GM19395 (cell line): Measurements from ENCODE around the gene TEX14.
A peak's percentile ranks its signal among the peaks of the same experiment; 100 is the strongest.
"Not testable (repeated sequence)": the region's sequence is repeated elsewhere in the genome, so short reads cannot be mapped to it uniquely, and the experiment has no call there.

Source experiments
- ATAC-seq: cut with Tn5 transposase; IDR thresholded peaks from one replicate; pipeline ENCODE4 v1.9.1; 2021; ENCODE audit warnings: mild to moderate bottlenecking, moderate library complexity; ENCODE audit not compliant: unreplicated experiment

TEX14 gene

GRCh38 chr17:58690033-58690432 is 1.8 kb downstream of the TEX14 start:
- ATAC-seq, result not testable (repeated sequence)

- no peak for ATAC-seq
These were observed 3.3 kb downstream of the TEX14 start for GRCh38 chr17:58688521-58688920.

GRCh38 chr17:58686980-58687379 is 4.9 kb downstream of the TEX14 start:
- ATAC-seq, result no peak

GRCh38 chr17:58684462-58684861 is 7.4 kb downstream of the TEX14 start:
- not testable (repeated sequence) for ATAC-seq

GRCh38 chr17:58684003-58684402 is 7.8 kb downstream of the TEX14 start:
- no peak for ATAC-seq

GRCh38 chr17:58680038-58680369 is 11.8 kb downstream of the TEX14 start:
- ATAC-seq, result no peak

- ATAC-seq, result no peak
These were observed 12.4 kb downstream of the TEX14 start for GRCh38 chr17:58679263-58680037.

- not testable (repeated sequence) for ATAC-seq
These were observed 13.6 kb downstream of the TEX14 start for GRCh38 chr17:58678287-58678686.

GRCh38 chr17:58677194-58677880 is 14.5 kb downstream of the TEX14 start:
- ATAC-seq, result no peak

- no peak for ATAC-seq
These were observed 19.9 kb downstream of the TEX14 start for GRCh38 chr17:58671969-58672368.

- ATAC-seq, result no peak
These were observed 22.0 kb downstream of the TEX14 start for GRCh38 chr17:58669853-58670252.

- no peak for ATAC-seq
These were observed 23.3 kb downstream of the TEX14 start for GRCh38 chr17:58668598-58668935.

GRCh38 chr17:58667934-58668597 is 23.8 kb downstream of the TEX14 start:
- ATAC-seq, result no peak

GRCh38 chr17:58666858-58667267 is 25.0 kb downstream of the TEX14 start:
- ATAC-seq, result no peak

- ATAC-seq, result no peak
These were observed 25.6 kb downstream of the TEX14 start for GRCh38 chr17:58665946-58666857.

- ATAC-seq, result no peak
These were observed 27.5 kb downstream of the TEX14 start for GRCh38 chr17:58664302-58664701.

GRCh38 chr17:58661499-58661898 is 30.3 kb downstream of the TEX14 start:
- no peak for ATAC-seq

GRCh38 chr17:58660621-58661020 is 31.2 kb downstream of the TEX14 start:
- no peak for ATAC-seq

GRCh38 chr17:58659714-58660084 is 32.1 kb downstream of the TEX14 start:
- ATAC-seq, result not testable (repeated sequence)

- ATAC-seq, result peak; percentile 72
These were observed 32.8 kb downstream of the TEX14 start for GRCh38 chr17:58658804-58659713.
